ENCODE data around the gene CEMIP. TPM values are rescaled to one million over a fixed set of nuclear protein-coding genes. Genes with fewer than 3 reads are reported as not detected.

The CEMIP gene
- total RNA-seq, 6 experiments from 2014 or later, result 0.64 to 0.74 TPM; not detected in 4

DNA sequence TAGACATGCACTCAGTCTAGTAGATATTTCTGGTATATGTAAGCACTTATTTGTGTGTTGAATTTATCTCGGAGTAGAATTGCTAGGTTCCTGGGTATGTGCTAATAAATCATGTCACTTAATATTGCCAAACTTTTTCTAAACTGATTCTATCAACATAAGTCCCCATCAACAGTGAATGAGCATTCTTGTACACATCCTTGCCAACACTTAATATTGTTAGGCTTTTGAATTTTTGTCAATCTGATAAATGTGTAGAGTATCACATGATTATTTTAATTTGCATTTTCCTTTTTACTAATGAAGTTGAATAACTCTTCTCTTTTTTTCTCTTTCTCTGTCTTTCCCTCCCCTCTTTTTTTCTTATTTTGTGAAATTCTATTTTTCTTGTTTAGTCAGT lies 33.3 kb upstream of the CEMIP start:
- DNase-seq (no peak), ATAC-seq (no peak)
- Histone ChIP-seq H3K27ac (no peak overlapping the region), H3K27me3 (no peaks in the 10 kb centered on the region), H3K4me1 (no peaks in the 10 kb centered on the region), H3K9me3 (no peaks in the 10 kb centered on the region), H3K4me3 (no peak overlapping the region), H3K36me3 (no peaks in the 10 kb centered on the region)
- TF ChIP-seq, protein P1, sequence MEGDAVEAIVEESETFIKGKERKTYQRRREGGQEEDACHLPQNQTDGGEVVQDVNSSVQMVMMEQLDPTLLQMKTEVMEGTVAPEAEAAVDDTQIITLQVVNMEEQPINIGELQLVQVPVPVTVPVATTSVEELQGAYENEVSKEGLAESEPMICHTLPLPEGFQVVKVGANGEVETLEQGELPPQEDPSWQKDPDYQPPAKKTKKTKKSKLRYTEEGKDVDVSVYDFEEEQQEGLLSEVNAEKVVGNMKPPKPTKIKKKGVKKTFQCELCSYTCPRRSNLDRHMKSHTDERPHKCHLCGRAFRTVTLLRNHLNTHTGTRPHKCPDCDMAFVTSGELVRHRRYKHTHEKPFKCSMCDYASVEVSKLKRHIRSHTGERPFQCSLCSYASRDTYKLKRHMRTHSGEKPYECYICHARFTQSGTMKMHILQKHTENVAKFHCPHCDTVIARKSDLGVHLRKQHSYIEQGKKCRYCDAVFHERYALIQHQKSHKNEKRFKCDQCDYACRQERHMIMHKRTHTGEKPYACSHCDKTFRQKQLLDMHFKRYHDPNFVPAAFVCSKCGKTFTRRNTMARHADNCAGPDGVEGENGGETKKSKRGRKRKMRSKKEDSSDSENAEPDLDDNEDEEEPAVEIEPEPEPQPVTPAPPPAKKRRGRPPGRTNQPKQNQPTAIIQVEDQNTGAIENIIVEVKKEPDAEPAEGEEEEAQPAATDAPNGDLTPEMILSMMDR (IDR thresholded peaks at IDR 0.05), result no peak
- TF ChIP-seq POLR2A (IDR thresholded peaks at IDR 0.05), result no peak
- intact Hi-C loops (cut with DNase I), result no loop called here
- 100% methylated on average over 1 of the region's 1 CpG for WGBS (ENCODE audit: insufficient coverage, low coverage, low lambda C conversion rate, missing lambda C conversion rate)

DNA sequence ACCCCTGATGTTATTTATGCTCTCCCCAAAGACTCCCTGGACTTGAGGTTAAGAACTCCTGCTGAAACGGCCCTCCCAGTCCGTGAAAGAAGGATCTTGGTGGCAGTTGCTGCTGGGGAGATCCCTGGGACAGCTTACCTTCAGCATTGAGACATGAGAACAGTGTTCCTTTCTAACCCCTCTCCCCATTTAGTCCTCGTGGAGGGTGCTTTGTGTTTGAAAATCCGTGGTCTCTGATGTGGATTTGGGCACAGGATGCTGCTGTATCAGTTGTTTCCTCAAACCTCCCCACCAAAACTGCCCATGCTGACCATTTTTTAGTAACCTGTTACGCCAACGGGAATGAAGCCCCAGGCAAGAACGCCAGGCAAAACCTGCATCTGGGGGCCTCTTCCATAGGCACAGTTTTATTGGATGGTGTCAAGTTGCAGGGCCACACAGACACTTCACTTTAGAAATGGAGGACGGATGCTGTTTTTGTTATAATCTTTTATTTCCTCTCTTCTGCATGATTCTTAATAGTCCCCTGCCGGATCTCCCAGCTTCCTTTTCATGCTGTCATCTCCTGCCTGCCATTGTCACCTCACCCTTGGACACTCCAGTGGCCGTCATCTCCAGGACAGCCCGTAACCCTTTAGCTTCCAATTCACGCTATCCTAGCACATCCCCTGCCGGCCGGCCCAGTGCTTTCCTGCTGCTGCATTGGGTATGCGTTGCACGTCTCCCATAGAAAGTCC lies 31.7 kb upstream of the CEMIP start:
- Histone ChIP-seq H3K4me3 (no peak overlapping the region), H3K27me3 (no peaks in the 10 kb centered on the region), H3K4me1 (no peaks in the 10 kb centered on the region), H3K9me3 (no peaks in the 10 kb centered on the region), H3K36me3 (no peaks in the 10 kb centered on the region), H3K27ac (no peak overlapping the region)
- DNase-seq (no peak), ATAC-seq (peak in 3 of 4 donors; percentile 32 to 62 (median 53))
- TF ChIP-seq POLR2A (IDR thresholded peaks at IDR 0.05), result no peak
- TF ChIP-seq, protein P1 (IDR thresholded peaks at IDR 0.05), result no peak
- intact Hi-C loops (cut with DNase I), result no loop called here
- WGBS (ENCODE audit: insufficient coverage, low coverage, low lambda C conversion rate, missing lambda C conversion rate), result 80% methylated on average over 11 of the region's 16 CpGs

DNA sequence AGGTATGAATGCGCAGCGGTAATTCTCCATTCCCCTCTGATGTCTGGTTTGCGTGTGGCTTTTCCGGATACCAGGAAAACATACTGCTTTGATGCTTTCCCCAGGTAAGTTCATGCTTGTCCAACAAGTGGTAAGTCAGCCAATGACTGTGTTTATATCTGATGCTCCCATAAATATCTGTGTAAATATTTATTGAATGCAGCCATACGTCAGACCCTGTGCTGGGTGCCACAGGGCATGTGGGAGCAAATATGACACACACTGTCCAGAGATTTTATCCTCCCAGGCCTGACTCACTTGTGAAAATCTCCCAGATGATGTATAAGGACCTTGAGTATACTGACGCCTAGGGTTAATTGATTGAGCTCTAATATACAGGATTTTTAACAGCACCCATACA lies 29.6 kb upstream of the CEMIP start:
- H3K27ac ChIP-seq, result no peak overlapping the region
- no peak for ATAC-seq
- 89% methylated on average over 5 of the region's 6 CpGs for WGBS (ENCODE audit: insufficient coverage, low coverage, low lambda C conversion rate, missing lambda C conversion rate)

DNA sequence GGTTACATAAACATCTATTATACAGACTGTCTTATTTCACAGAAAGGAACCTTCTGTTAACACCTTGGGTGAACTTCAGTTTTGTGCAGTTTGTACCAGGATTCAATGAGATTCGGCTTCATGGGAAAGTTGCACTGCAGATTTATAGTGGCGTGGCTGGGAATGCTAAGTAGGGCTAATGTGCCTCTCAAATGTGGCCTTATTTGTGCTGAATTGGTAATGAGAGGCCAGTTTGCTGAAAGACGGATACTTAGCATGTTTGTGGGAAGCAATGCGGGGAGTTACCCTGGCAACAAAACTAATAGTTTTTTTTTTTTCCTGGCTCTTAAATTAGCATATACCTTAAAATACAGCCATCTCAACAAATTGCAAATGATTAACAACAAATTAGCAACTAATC lies 28.6 kb upstream of the CEMIP start:
- Histone ChIP-seq H3K4me3 (no peak overlapping the region), H3K4me1 (no peaks in the 10 kb centered on the region), H3K27ac (no peak overlapping the region), H3K36me3 (no peaks in the 10 kb centered on the region), H3K27me3 (no peaks in the 10 kb centered on the region), H3K9me3 (no peaks in the 10 kb centered on the region)
- 96% methylated on average over 3 of the region's 4 CpGs for WGBS (ENCODE audit: insufficient coverage, low coverage, low lambda C conversion rate, missing lambda C conversion rate)
- TF ChIP-seq, protein P1 (IDR thresholded peaks at IDR 0.05), result no peak
- TF ChIP-seq POLR2A (IDR thresholded peaks at IDR 0.05), result no peak
- no peak for ATAC-seq
- no peak for DNase-seq
- intact Hi-C loops (cut with DNase I), result no loop called here

More for the DNA sequence above, 29.6 kb upstream of the CEMIP start:
- Histone ChIP-seq H3K9me3 (no peaks in the 10 kb centered on the region), H3K27me3 (no peaks in the 10 kb centered on the region), H3K36me3 (no peaks in the 10 kb centered on the region), H3K4me3 (no peak overlapping the region), H3K4me1 (no peaks in the 10 kb centered on the region)
- TF ChIP-seq POLR2A (IDR thresholded peaks at IDR 0.05), result no peak
- TF ChIP-seq, protein P1 (IDR thresholded peaks at IDR 0.05), result no peak
- intact Hi-C loops (cut with DNase I), result no loop called here
- DNase-seq, result no peak
